DND-41 (cell line): Measurements from ENCODE around the gene ZNF668.

Experiments
- CTCF ChIP-seq: IDR thresholded peaks from 2 replicates; pipeline ENCODE4 v1.5.1; 2012; ENCODE audit warnings: borderline replicate concordance, low read length, moderate library complexity, mild to moderate bottlenecking; ENCODE audit not compliant: poor library complexity, severe bottlenecking; ENCODE audit errors: extremely low read depth
- EZH2 ChIP-seq: IDR thresholded peaks from 3 replicates; pipeline ENCODE4 v1.6.1; 2012; ENCODE audit warnings: borderline replicate concordance, low read depth, mild to moderate bottlenecking, moderate library complexity, low read length, inconsistent platforms; ENCODE audit not compliant: severe bottlenecking

GRCh38 chr16:31016018-31016417 is 58.0 kb downstream of the ZNF668 start:
- TF ChIP-seq CTCF (no peak), EZH2 (no peak)
